Fibroblast of lung (primary cell): ENCODE results near the gene NET1. TPM values are rescaled to one million over a fixed set of nuclear protein-coding genes. Genes with fewer than 3 reads are reported as not detected.
A peak's percentile ranks its signal among the peaks of the same experiment; 100 is the strongest.

Source experiments
- DNase-seq, 2 donors: peaks; one replicate each; pipeline versions ENCODE4 v3.0.0 to v3.0.0-alpha.2; 2010; ENCODE audit warnings: low read depth in 2 of 2
- H2AFZ ChIP-seq: 2 replicates; pipeline ENCODE4 v1.5.1; 2012; ENCODE audit warnings: low read length, control low read depth, inconsistent platforms
- H3K27ac ChIP-seq: 2 replicates; pipeline ENCODE4 v1.5.1; 2011; ENCODE audit warnings: low read length, control low read depth; ENCODE audit not compliant: insufficient read depth
- H3K27me3 ChIP-seq: 2 replicates; pipeline ENCODE4 v1.5.1; 2011; ENCODE audit warnings: mild to moderate bottlenecking, low read length; ENCODE audit not compliant: control insufficient read depth, insufficient read depth
- H3K36me3 ChIP-seq: 2 replicates; pipeline ENCODE4 v1.5.1; 2011; ENCODE audit warnings: low read length; ENCODE audit not compliant: control insufficient read depth, insufficient read depth
- H3K4me1 ChIP-seq: 2 replicates; pipeline ENCODE4 v1.5.1; 2011; ENCODE audit warnings: low read length; ENCODE audit not compliant: control insufficient read depth, insufficient read depth; ENCODE audit errors: extremely low read depth
- H3K4me2 ChIP-seq: 2 replicates; pipeline ENCODE4 v1.5.1; 2011; ENCODE audit warnings: low read length, control low read depth; ENCODE audit not compliant: insufficient read depth; ENCODE audit errors: extremely low read depth
- H3K4me3 ChIP-seq, 4 experiments: fragments of 200-600 bp in 1 of 4; sonication (generic) in 1 of 4; replicated peaks in 1 of 4; 2 replicates each; pipeline ENCODE4 v1.5.1; 2011 to 2016; ENCODE audit warnings: low read length in 4 of 4, low read depth in 3 of 4, mild to moderate bottlenecking in 3 of 4, control low read depth in 2 of 4, inconsistent platforms in 1 of 4, mixed read lengths in 1 of 4; ENCODE audit not compliant: insufficient read depth in 1 of 4; ENCODE audit errors: control extremely low read depth in 1 of 4
- H3K79me2 ChIP-seq: 2 replicates; pipeline ENCODE4 v1.5.1; 2012; ENCODE audit warnings: mild to moderate bottlenecking, low read length, inconsistent platforms; ENCODE audit not compliant: control insufficient read depth, insufficient read depth
- H3K9ac ChIP-seq: 2 replicates; pipeline ENCODE4 v1.5.1; 2011; ENCODE audit warnings: mild to moderate bottlenecking, low read length, control low read depth; ENCODE audit not compliant: insufficient read depth
- H3K9me3 ChIP-seq: 2 replicates; pipeline ENCODE4 v1.5.1; 2012; ENCODE audit warnings: low read depth, low read length; ENCODE audit not compliant: control insufficient read depth, insufficient read depth
- H4K20me1 ChIP-seq: 2 replicates; pipeline ENCODE4 v1.5.1; 2011; ENCODE audit warnings: low read length; ENCODE audit not compliant: control insufficient read depth, insufficient read depth; ENCODE audit errors: extremely low read depth
- EZH2 ChIP-seq: IDR thresholded peaks from 2 replicates; pipeline ENCODE4 v1.5.1; 2012; ENCODE audit warnings: low read length, control low read depth, mild to moderate bottlenecking; ENCODE audit errors: missing control alignments
- polyA plus RNA-seq, 2 donors: library from polyadenylated mRNA; depleted of rRNA in 1 of 2; stranded (reverse) in 1 of 2; unstranded in 1 of 2; fragments of >200 nt; gene quantifications; 2 replicates each; pipeline ENCODE4 v1.2.1, GENCODE V29; 2011 to 2012; ENCODE audit warnings: missing spikeins in 1 of 2
- total RNA-seq: library from RNA; depleted of rRNA; stranded (reverse); fragments of >200 nt; gene quantifications from 2 replicates; pipeline ENCODE4 v1.2.1, GENCODE V29; 2014
- TF ChIP-seq, protein P1 (sequence below), 2 donors: IDR thresholded peaks in 1 of 2; conservative IDR thresholded peaks in 1 of 2; 1 replicate in 1 of 2; 2 replicates in 1 of 2; pipeline ENCODE4 v1.5.1; 2011 to 2012; ENCODE audit warnings: low read length in 2 of 2, control low read depth in 1 of 2, inconsistent platforms in 1 of 2, low read depth in 1 of 2, mild to moderate bottlenecking in 1 of 2

NET1 gene
- total and polyA plus RNA-seq, 2 donors (not counting 1 experiment from before 2014, with no cell fraction given): 7.2 to 45.4 TPM

DNA sequence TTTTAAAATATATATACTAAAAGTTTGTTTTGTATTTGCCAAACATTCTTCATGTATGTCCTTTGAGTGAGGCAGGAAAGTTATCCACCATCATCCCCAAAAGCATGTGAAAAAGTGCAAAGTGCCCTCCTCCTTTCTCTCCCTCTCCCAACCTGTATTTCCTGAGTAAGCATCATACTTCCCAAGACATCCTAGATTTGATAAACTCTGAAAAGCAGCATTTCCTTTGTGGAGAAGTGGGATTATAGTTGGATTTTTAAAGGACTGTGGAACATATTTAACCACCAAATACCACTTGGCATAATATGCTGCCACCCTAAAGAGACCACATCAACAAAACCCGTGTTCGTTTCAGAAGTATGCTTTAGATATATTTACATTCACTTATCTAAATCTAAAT, 36.9 kb downstream of the NET1 start:
- no peaks in the 10 kb centered on the region for H4K20me1 ChIP-seq
- H3K79me2 ChIP-seq: peaks cover 19% of the 10 kb centered on the region

DNA sequence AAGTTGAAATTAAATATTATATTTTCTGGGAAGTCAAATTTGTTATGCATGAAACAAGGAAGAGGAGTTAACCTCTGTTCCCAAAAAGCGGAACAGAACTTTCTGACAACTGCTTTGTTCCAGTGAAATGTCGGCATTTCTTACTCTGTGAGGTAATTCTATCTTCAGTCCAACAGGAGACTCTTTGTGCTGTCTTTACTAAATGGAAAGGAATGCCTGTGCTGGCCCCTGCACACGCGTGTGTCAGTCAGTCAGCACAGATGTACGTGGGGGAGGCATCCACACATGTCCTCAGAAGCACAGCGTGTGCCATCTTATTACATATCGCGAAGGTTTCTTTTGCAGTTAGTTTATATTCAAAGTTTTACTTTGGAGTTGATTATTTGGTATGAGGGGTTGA, 37.5 kb downstream of the NET1 start:
- H3K79me2 ChIP-seq: peaks cover 19% of the 10 kb centered on the region
- H3K9ac ChIP-seq: no peak overlapping the region
- H3K27ac ChIP-seq: peak overlapping the region; percentile 43
- H3K4me3 ChIP-seq: peak overlapping the region in 3 of 4 experiments; percentile 15 to 95 (median 69)
- H3K27me3 ChIP-seq: no peaks in the 10 kb centered on the region
- peak; percentile 70 to 89 for DNase-seq
- H3K4me1 ChIP-seq: no peaks in the 10 kb centered on the region
- H3K4me2 ChIP-seq: peak overlapping the region; percentile 66
- H3K9me3 ChIP-seq: no peaks in the 10 kb centered on the region
- no peak overlapping the region for H2AFZ ChIP-seq
- H4K20me1 ChIP-seq: no peaks in the 10 kb centered on the region
- TF ChIP-seq, protein P1, sequence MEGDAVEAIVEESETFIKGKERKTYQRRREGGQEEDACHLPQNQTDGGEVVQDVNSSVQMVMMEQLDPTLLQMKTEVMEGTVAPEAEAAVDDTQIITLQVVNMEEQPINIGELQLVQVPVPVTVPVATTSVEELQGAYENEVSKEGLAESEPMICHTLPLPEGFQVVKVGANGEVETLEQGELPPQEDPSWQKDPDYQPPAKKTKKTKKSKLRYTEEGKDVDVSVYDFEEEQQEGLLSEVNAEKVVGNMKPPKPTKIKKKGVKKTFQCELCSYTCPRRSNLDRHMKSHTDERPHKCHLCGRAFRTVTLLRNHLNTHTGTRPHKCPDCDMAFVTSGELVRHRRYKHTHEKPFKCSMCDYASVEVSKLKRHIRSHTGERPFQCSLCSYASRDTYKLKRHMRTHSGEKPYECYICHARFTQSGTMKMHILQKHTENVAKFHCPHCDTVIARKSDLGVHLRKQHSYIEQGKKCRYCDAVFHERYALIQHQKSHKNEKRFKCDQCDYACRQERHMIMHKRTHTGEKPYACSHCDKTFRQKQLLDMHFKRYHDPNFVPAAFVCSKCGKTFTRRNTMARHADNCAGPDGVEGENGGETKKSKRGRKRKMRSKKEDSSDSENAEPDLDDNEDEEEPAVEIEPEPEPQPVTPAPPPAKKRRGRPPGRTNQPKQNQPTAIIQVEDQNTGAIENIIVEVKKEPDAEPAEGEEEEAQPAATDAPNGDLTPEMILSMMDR (conservative IDR thresholded peaks at IDR 0.05 in 1 of 2, IDR thresholded peaks at IDR 0.05 in 1 of 2; ENCODE audit: low read depth in 1 of 2, low read length in 2 of 2): peak in 1 of 2 donors; percentile 21
- no peak for TF ChIP-seq EZH2
- H3K36me3 ChIP-seq: peaks cover 2% of the 10 kb centered on the region

More for the DNA sequence above, 36.9 kb downstream of the NET1 start:
- DNase-seq: no peak
- Histone ChIP-seq H3K36me3 (peaks cover 2% of the 10 kb centered on the region), H3K9ac (no peak overlapping the region), H3K27me3 (no peaks in the 10 kb centered on the region), H3K4me2 (peak overlapping the region; percentile 68), H3K4me1 (no peaks in the 10 kb centered on the region), H2AFZ (no peak overlapping the region), H3K4me3 (peak overlapping the region in 3 of 4 experiments; percentile 15 to 95 (median 69)), H3K9me3 (no peaks in the 10 kb centered on the region), H3K27ac (peak overlapping the region; percentile 43)
- TF ChIP-seq, protein P1 (conservative IDR thresholded peaks at IDR 0.05 in 1 of 2, IDR thresholded peaks at IDR 0.05 in 1 of 2; ENCODE audit: low read depth in 1 of 2, low read length in 2 of 2): no peak
- TF ChIP-seq EZH2: no peak

GRCh38 chr10:5450605-5451384, 38.4 kb downstream of the NET1 start:
- no peaks in the 10 kb centered on the region for H3K9me3 ChIP-seq
- H3K9ac ChIP-seq: no peak overlapping the region
- no peaks in the 10 kb centered on the region for H3K27me3 ChIP-seq
- H3K27ac ChIP-seq: no peak overlapping the region
- DNase-seq: no peak
- TF ChIP-seq, protein P1 (conservative IDR thresholded peaks at IDR 0.05 in 1 of 2, IDR thresholded peaks at IDR 0.05 in 1 of 2; ENCODE audit: low read depth in 1 of 2, low read length in 2 of 2): no peak
- TF ChIP-seq EZH2: no peak
- H3K4me1 ChIP-seq: no peaks in the 10 kb centered on the region
- peaks cover 19% of the 10 kb centered on the region for H3K79me2 ChIP-seq
- no peak overlapping the region for H3K4me2 ChIP-seq
- no peak overlapping the region for H2AFZ ChIP-seq
- peaks cover 4% of the 10 kb centered on the region for H3K36me3 ChIP-seq
- no peaks in the 10 kb centered on the region for H4K20me1 ChIP-seq
- no peak overlapping the region for H3K4me3 ChIP-seq
